ENCODE measurements around the gene PIGL.
A peak's percentile ranks its signal among the peaks of the same experiment; 100 is the strongest.
"Not testable (repeated sequence)": the region's sequence is repeated elsewhere in the genome, so short reads cannot be mapped to it uniquely, and the experiment has no call there.

The PIGL gene

GRCh38 chr17:16273929-16274339 lies 56.9 kb downstream of the PIGL start:
- no peak for DNase-seq (ENCODE audit: low spot score)

- no peak for DNase-seq (ENCODE audit: low spot score)
These were observed 58.0 kb downstream of the PIGL start for GRCh38 chr17:16275024-16275423.

- no peak for DNase-seq (ENCODE audit: low spot score)
These were observed 60.2 kb downstream of the PIGL start for GRCh38 chr17:16277163-16277562.

GRCh38 chr17:16281351-16281750 lies 64.3 kb downstream of the PIGL start:
- DNase-seq (ENCODE audit: low spot score), result no peak

- no peak for DNase-seq (ENCODE audit: low spot score)
These were observed 65.5 kb downstream of the PIGL start for GRCh38 chr17:16282522-16282921.

GRCh38 chr17:16283705-16284104 lies 66.7 kb downstream of the PIGL start:
- DNase-seq (ENCODE audit: low spot score), result no peak

GRCh38 chr17:16285646-16286008 lies 68.6 kb downstream of the PIGL start:
- no peak for DNase-seq (ENCODE audit: low spot score)

- DNase-seq (ENCODE audit: low spot score), result peak; percentile 73
These were observed 69.3 kb downstream of the PIGL start for GRCh38 chr17:16286009-16286946.

GRCh38 chr17:16286947-16287562 lies 70.0 kb downstream of the PIGL start:
- no peak for DNase-seq (ENCODE audit: low spot score)

- no peak for DNase-seq (ENCODE audit: low spot score)
These were observed 70.6 kb downstream of the PIGL start for GRCh38 chr17:16287563-16288027.

GRCh38 chr17:16288860-16289571 lies 72.0 kb downstream of the PIGL start:
- no peak for DNase-seq (ENCODE audit: low spot score)

GRCh38 chr17:16293931-16294330 lies 76.9 kb downstream of the PIGL start:
- no peak for DNase-seq (ENCODE audit: low spot score)

- no peak for DNase-seq (ENCODE audit: low spot score)
These were observed 77.5 kb downstream of the PIGL start for GRCh38 chr17:16294560-16294959.

- not testable (repeated sequence) for DNase-seq (ENCODE audit: low spot score)
These were observed 79.1 kb downstream of the PIGL start for GRCh38 chr17:16296072-16296471.

- DNase-seq (ENCODE audit: low spot score), result no peak
These were observed 80.5 kb downstream of the PIGL start for GRCh38 chr17:16297367-16298139.

- no peak for DNase-seq (ENCODE audit: low spot score)
These were observed 81.2 kb downstream of the PIGL start for GRCh38 chr17:16298140-16298662.

- no peak for DNase-seq (ENCODE audit: low spot score)
These were observed 83.5 kb downstream of the PIGL start for GRCh38 chr17:16300554-16300953.

- no peak for DNase-seq (ENCODE audit: low spot score)
These were observed 85.2 kb downstream of the PIGL start for GRCh38 chr17:16301963-16302855.

GRCh38 chr17:16302856-16303255 lies 85.8 kb downstream of the PIGL start:
- no peak for DNase-seq (ENCODE audit: low spot score)

- DNase-seq (ENCODE audit: low spot score), result no peak
These were observed 87.8 kb downstream of the PIGL start for GRCh38 chr17:16304830-16305229.

- DNase-seq (ENCODE audit: low spot score), result no peak
These were observed 89.2 kb downstream of the PIGL start for GRCh38 chr17:16306211-16306610.
